ENCODE measurements around the gene ZNF679.
"Not testable (repeated sequence)": the region's sequence is repeated elsewhere in the genome, so short reads cannot be mapped to it uniquely, and the experiment has no call there.

ZNF679 gene

GRCh38 chr7:64312826-64313225 lies 84.6 kb downstream of the ZNF679 start:
- no peak for DNase-seq

- peak; percentile 80 to 93 for DNase-seq
Observed at GRCh38 chr7:64313740-64314491, 85.6 kb downstream of the ZNF679 start, which contains the start of gene ZNF736. Gene ZNF736, plus strand, starts transcription at chr7:64313961. Its CDS starts 190 bp downstream, at chr7:64314151.

DNA sequence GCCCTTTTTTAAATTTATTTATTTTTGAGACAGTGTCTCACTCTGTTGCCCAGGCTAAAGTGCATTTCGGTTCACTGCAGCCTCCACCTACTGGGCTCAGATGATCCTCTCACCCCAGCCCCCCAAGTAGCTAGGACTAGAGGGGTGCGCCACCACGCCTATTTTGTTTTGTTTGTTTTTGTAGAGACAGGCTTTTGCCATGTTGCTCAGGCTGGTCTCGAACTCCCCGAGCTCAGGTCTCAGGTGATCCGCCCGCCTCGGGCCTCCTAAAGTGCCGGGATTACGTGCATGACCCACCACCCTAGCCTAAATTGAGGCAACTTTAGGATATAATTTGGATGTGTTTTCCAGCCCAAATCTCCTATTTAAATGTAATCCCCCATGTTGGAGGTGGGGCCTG lies 86.3 kb downstream of the ZNF679 start:
- no peak for DNase-seq

GRCh38 chr7:64316031-64316742 lies 87.9 kb downstream of the ZNF679 start:
- not testable (repeated sequence) for DNase-seq

All from NCI-H187 (cell line).